DMS79 treated with DMSO at 0.1 percent for 48 hours (cell line): ENCODE results near the gene ST6GALNAC1.

Source experiments
- DNase-seq: peaks from one replicate; lab custom pipeline; 2025; lab: John Stamatoyannopoulos, UW

The ST6GALNAC1 gene, protein sequence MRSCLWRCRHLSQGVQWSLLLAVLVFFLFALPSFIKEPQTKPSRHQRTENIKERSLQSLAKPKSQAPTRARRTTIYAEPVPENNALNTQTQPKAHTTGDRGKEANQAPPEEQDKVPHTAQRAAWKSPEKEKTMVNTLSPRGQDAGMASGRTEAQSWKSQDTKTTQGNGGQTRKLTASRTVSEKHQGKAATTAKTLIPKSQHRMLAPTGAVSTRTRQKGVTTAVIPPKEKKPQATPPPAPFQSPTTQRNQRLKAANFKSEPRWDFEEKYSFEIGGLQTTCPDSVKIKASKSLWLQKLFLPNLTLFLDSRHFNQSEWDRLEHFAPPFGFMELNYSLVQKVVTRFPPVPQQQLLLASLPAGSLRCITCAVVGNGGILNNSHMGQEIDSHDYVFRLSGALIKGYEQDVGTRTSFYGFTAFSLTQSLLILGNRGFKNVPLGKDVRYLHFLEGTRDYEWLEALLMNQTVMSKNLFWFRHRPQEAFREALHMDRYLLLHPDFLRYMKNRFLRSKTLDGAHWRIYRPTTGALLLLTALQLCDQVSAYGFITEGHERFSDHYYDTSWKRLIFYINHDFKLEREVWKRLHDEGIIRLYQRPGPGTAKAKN

GRCh38 chr17:76643553-76644148 is at the start of gene ST6GALNAC1:
TSS of gene ST6GALNAC1 (minus strand) at chr17:76643757. CDS start at chr17:76643638, 119 bp downstream.
- no peak for DNase-seq

DNA sequence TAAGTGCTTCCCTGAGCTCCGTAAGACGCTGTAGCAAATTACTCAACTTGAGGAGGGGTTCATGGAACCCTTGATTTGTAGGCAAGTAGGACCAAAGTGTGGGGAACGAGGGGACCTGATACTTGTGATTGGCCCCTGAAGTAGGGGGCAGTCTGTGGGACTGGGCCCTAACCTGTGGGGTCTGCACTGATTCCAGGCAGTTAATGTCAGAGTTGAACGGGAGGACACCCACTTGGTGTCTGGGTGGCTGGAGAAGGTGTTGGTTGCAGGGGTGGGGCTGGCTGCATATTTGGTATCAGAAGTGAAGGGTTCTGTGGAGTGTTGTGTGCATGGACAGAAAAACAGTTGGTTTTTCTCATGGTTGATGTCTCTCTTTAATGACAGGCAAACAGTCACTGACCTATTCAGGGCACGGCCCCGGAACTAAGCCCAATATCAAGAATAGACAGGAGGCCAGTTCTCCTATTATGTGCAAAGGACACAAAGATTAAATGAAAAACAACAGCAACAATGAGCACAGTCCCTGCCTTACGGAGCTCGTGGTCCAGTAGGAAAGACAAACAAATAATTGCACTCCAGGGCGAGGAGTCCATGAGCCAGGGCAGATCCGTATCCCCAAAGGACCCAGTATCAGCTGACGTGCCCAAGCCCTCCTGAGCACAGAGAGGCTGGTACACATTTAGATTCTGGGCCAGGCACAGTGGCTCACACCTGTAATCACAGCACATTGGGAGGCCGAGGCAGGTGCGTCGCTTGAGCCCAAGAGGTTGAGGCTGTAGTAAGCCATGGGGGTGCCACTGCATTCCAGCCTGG is 48.0 kb upstream of the ST6GALNAC1 start:
- DNase-seq, result no peak

- no peak for DNase-seq
Measured at GRCh38 chr17:76690596-76691280, 47.2 kb upstream of the ST6GALNAC1 start.

DNA sequence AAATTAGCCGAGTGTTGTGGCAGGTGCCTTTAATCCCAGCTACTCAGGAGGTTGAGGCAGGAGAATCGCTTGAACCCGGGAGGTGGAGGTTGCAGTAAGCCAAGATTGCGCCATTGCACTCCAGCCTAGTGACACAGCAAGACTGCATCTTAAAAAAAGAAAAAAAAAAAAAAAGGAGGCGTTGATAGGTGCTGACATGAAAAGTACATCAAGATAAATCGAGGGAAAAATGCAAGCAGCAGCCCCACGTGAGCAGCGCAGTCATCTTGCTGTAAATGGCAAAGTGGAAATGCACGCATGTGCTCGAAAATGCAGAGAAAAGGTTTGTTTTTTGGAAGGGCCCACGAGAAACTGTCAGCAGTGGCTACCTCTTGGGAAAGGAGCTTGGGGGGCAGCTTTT is 46.3 kb upstream of the ST6GALNAC1 start:
- no peak for DNase-seq

GRCh38 chr17:76688165-76688622 is 44.6 kb upstream of the ST6GALNAC1 start:
- no peak for DNase-seq

- no peak for DNase-seq
Measured at GRCh38 chr17:76687298-76688164, 44.0 kb upstream of the ST6GALNAC1 start.

GRCh38 chr17:76686538-76687297 is 43.2 kb upstream of the ST6GALNAC1 start:
- DNase-seq, result no peak

DNA sequence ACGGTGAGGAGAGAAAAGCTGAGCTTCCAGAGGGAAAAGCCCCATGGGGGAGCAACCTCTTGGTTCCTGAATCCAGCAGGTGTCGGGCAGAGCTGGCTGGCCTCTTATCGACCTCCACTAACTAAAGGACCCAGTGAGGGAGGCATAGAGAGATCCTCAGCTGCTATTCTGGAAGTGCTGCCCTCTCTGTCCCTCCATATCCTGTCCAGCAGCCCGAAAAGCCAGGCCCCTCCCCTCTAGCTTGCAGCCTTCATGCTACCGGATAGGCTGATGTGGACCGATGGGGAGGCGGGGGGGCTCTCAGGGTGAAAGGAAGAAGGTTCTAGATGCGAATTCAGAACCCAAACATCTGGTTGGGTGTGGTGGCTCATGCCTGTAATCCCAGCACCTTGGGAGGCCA is 42.3 kb upstream of the ST6GALNAC1 start:
- no peak for DNase-seq

- no peak for DNase-seq
Measured at GRCh38 chr17:76685366-76685765, 41.8 kb upstream of the ST6GALNAC1 start.

GRCh38 chr17:76684756-76685155 is 41.2 kb upstream of the ST6GALNAC1 start:
- no peak for DNase-seq

DNA sequence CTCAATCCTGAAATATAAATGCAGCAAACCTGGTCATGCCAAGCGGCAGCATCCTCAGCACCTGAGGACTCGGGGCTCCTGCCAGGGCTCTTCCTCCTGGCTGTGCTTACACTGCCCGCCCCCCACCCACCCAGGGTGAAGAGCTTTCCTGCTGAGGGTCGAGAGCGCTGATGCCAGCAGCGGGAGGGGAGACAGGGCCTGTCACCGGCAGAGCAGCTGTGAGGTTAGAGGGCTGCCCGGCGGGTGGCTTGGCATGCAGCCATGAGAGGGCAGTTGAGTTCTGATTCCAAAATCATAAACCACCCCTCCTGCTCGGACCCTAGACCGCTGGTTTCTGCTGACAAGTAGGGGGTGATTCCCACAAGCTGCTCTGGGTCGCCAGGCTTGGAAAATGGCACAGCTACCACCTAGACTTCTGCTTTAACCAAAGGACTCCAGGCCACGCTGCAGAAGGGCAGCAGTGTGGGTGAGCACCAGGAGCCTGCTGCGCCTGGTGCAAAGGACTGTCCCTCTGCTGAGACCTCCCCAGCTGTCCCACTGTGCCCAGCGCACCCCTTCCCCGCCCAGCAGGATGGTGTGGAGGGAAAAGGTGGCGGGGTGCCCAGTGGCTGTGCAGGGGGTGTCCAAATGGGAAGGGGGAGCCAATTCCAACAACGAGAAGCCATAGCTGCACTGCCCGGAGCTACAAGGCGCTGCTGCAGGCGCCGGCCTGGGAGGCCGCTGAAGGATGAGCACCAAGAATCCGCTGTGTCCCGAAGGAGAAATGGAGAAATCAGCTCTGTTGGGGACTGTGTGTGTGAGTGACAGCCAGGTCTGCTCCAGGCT is 40.6 kb upstream of the ST6GALNAC1 start:
- peak; percentile 22 for DNase-seq

GRCh38 chr17:76683011-76683755 is 39.6 kb upstream of the ST6GALNAC1 start:
- no peak for DNase-seq

DNA sequence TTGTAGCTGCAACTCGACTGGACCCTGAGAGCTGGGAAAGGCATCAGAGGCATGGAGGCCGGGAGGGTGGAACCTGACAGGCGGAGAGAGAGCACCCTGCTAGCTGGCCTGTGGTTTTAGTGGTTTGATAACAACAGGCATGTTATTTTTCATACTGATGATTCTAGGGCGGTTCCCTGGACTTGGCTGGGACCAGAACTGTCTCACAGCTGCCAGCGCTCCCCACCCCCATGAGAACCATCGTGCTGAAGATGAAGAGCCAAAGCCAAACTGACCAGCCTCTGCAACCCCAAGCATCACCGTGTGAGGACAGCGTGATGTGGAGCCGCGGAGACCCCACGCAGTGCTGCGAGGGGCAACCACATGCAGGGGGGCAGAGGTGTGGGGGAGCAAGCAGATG is 38.7 kb upstream of the ST6GALNAC1 start:
- DNase-seq, result no peak

- DNase-seq, result peak; percentile 9
Measured at GRCh38 chr17:76681222-76682137, 37.9 kb upstream of the ST6GALNAC1 start.

DNA sequence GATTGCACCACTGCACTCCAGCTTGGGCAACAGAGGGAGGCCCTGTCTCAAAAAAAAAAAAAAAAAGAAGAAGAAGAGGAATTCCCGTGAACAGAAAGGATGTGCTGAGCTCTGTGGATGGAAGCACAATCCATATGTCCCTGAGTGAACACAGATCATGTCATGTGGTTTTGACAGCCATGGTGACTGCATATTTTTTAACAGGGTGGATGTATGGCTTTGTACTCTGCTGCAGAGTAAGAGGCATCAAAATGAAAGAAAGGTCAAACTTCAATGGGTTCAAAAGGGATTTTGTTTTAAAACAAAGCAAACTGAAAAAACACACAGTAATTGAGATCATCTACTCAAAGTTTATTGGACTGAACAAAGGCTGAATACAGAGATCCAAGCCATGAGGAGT is 35.7 kb upstream of the ST6GALNAC1 start:
- DNase-seq, result no peak

GRCh38 chr17:76678330-76678729 is 34.8 kb upstream of the ST6GALNAC1 start:
- no peak for DNase-seq

- no peak for DNase-seq
Measured at GRCh38 chr17:76677406-76677805, 33.8 kb upstream of the ST6GALNAC1 start.
